ENCODE measurements around the gene GOLT1B.

GOLT1B gene

GRCh38 chr12:21475552-21475951, 26.0 kb upstream of the GOLT1B start:
- TF ChIP-seq, protein P1, sequence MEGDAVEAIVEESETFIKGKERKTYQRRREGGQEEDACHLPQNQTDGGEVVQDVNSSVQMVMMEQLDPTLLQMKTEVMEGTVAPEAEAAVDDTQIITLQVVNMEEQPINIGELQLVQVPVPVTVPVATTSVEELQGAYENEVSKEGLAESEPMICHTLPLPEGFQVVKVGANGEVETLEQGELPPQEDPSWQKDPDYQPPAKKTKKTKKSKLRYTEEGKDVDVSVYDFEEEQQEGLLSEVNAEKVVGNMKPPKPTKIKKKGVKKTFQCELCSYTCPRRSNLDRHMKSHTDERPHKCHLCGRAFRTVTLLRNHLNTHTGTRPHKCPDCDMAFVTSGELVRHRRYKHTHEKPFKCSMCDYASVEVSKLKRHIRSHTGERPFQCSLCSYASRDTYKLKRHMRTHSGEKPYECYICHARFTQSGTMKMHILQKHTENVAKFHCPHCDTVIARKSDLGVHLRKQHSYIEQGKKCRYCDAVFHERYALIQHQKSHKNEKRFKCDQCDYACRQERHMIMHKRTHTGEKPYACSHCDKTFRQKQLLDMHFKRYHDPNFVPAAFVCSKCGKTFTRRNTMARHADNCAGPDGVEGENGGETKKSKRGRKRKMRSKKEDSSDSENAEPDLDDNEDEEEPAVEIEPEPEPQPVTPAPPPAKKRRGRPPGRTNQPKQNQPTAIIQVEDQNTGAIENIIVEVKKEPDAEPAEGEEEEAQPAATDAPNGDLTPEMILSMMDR (IDR thresholded peaks at IDR 0.05; ENCODE audit: control insufficient read depth, extremely low read depth, insufficient read depth), result no peak
- H3K4me3 ChIP-seq (ENCODE audit: low read depth, low read length), result no peak overlapping the region
- DNase-seq (ENCODE audit: low read depth), result no peak

- TF ChIP-seq, protein P1 (IDR thresholded peaks at IDR 0.05; ENCODE audit: control insufficient read depth, extremely low read depth, insufficient read depth), result no peak
- H3K4me3 ChIP-seq (ENCODE audit: low read depth, low read length), result no peak overlapping the region
- no peak for DNase-seq (ENCODE audit: low read depth)
Observed at GRCh38 chr12:21476949-21477348, 24.6 kb upstream of the GOLT1B start.

DNA sequence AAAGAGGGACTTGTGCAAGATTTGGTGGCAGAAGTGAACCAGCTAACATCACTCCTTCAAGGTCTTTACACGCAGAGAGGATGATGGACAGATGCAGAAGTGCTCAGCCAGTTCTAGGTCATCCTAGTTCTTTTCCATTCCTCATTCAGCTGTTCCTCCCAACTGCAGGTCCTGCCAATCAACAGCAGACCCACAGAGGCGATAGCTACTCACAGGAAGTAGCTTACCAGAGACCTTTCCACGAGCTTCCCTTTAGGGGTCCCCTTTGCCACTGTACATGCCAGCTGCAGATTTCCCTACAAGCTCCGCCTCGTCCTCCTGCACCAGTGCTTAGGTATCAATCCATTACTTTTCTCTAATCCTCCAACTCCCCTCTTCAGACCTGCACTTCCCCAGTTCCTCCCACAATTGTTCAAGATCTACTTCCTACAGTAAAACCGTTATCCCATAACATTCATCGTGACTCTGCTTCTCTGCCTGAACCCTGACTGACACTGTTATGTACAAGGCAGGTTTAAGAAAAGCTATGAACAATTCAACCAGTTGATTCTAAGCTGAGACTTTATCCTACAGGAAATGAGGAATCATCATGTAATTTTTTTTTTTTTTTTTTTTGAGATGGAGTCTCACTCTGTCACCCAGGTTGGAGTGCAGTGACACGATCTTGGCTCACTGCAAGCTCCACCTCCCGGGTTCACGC, 22.7 kb upstream of the GOLT1B start:
- no peak for DNase-seq (ENCODE audit: low read depth)
- TF ChIP-seq, protein P1 (IDR thresholded peaks at IDR 0.05; ENCODE audit: control insufficient read depth, extremely low read depth, insufficient read depth), result no peak
- no peak overlapping the region for H3K4me3 ChIP-seq (ENCODE audit: low read depth, low read length)

- TF ChIP-seq, protein P1 (IDR thresholded peaks at IDR 0.05; ENCODE audit: control insufficient read depth, extremely low read depth, insufficient read depth), result no peak
- no peak for DNase-seq (ENCODE audit: low read depth)
- no peak overlapping the region for H3K4me3 ChIP-seq (ENCODE audit: low read depth, low read length)
Observed at GRCh38 chr12:21483531-21483930, 18.1 kb upstream of the GOLT1B start.

DNA sequence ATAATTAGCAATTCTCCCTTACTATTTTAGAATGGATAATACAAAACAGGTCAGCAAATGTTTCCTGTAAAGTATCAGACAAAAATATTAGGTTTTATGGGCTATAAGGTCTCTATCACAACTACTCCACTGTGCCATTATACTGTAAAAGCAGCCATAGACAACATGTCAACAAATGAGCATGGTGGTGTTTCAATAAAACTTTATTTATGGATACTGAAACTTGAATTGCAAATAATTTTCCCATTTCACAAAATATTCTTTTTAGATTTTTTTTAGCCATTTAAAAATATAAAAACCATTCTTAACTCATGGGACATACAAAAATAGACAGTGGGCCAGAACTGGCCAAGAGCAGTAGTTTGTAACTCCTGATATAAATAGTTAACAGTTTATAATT, 15.6 kb upstream of the GOLT1B start:
- TF ChIP-seq, protein P1 (IDR thresholded peaks at IDR 0.05; ENCODE audit: control insufficient read depth, extremely low read depth, insufficient read depth), result no peak
- H3K4me3 ChIP-seq (ENCODE audit: low read depth, low read length), result no peak overlapping the region
- no peak for DNase-seq (ENCODE audit: low read depth)

DNA sequence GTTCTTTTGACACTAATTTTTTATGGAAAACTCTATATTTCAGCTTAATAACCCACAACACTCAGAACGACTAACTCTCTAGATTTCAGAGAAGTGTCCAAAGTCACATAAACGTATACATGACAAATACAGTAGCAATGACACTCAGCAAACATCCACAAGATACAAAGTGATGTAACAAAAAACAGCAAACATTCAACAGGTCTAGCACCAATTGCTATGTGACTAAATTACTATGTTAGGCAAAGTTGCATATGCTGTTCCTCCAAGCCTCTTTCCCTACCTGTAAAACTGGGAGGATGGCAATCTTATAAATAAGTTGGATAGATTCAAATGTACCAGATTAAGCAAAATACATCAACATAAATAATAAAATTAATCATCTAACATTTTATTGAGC, 1.8 kb upstream of the GOLT1B start:
- TF ChIP-seq, protein P1 (IDR thresholded peaks at IDR 0.05; ENCODE audit: control insufficient read depth, extremely low read depth, insufficient read depth), result no peak
- no peak for DNase-seq (ENCODE audit: low read depth)
- H3K4me3 ChIP-seq (ENCODE audit: low read depth, low read length), result no peak overlapping the region

GRCh38 chr12:21500786-21501257, 767 bp upstream of the GOLT1B start:
- peak overlapping the region; percentile 90 for H3K4me3 ChIP-seq (ENCODE audit: low read depth, low read length)
- TF ChIP-seq, protein P1 (IDR thresholded peaks at IDR 0.05; ENCODE audit: control insufficient read depth, extremely low read depth, insufficient read depth), result no peak
- DNase-seq (ENCODE audit: low read depth), result no peak
